Measurements from ENCODE around the gene C1GALT1.

Gene C1GALT1

GRCh38 chr7:7221599-7222038 lies 39.3 kb downstream of the C1GALT1 start:
- H2AFZ ChIP-seq (ENCODE audit: low read length), result no peak overlapping the region
- TF ChIP-seq CTCF (IDR thresholded peaks at IDR 0.05; ENCODE audit: low read length) (no peak), EZH2 (IDR thresholded peaks at IDR 0.05; ENCODE audit: borderline replicate concordance, low read length) (no peak)
- H3K4me3 ChIP-seq (ENCODE audit: low read depth, low read length, poor library complexity, severe bottlenecking), result no peak overlapping the region
- H3K79me2 ChIP-seq (ENCODE audit: insufficient read depth, low read length), result peaks cover 62% of the 10 kb centered on the region
- no peak overlapping the region for H3K4me2 ChIP-seq (ENCODE audit: low read length)
- H4K20me1 ChIP-seq (ENCODE audit: insufficient read depth, low read length), result no peaks in the 10 kb centered on the region
- no peak overlapping the region for H3K9ac ChIP-seq (ENCODE audit: low read length)
- no peaks in the 10 kb centered on the region for H3K9me2 ChIP-seq (ENCODE audit: low read depth, low read length)
- H3K27me3 ChIP-seq (ENCODE audit: insufficient read depth, low read length), result no peaks in the 10 kb centered on the region
- H3K9me3 ChIP-seq (ENCODE audit: low read length), result peaks cover 9% of the 10 kb centered on the region; the same call in 1 of the 2 replicates
- H3K4me1 ChIP-seq (ENCODE audit: insufficient read depth, low read length, severe bottlenecking), result no peaks in the 10 kb centered on the region
- H3K36me3 ChIP-seq (ENCODE audit: insufficient read depth, low read length), result peaks cover 81% of the 10 kb centered on the region
- H3K27ac ChIP-seq (ENCODE audit: low read depth, low read length, poor library complexity, severe bottlenecking), result no peak overlapping the region
- H3F3A ChIP-seq (ENCODE audit: insufficient read depth, low read length), result no peaks in the 10 kb centered on the region

GRCh38 chr7:7223250-7223649 lies 40.9 kb downstream of the C1GALT1 start:
- Histone ChIP-seq H3K27me3 (ENCODE audit: insufficient read depth, low read length) (no peaks in the 10 kb centered on the region), H2AFZ (ENCODE audit: low read length) (no peak overlapping the region), H3K4me1 (ENCODE audit: insufficient read depth, low read length, severe bottlenecking) (no peaks in the 10 kb centered on the region), H3K36me3 (ENCODE audit: insufficient read depth, low read length) (peaks cover 70% of the 10 kb centered on the region), H3F3A (ENCODE audit: insufficient read depth, low read length) (no peaks in the 10 kb centered on the region), H3K9me3 (ENCODE audit: low read length) (peaks cover 11% of the 10 kb centered on the region; the same call in 1 of the 2 replicates), H3K4me2 (ENCODE audit: low read length) (no peak overlapping the region), H3K9ac (ENCODE audit: low read length) (no peak overlapping the region), H3K4me3 (ENCODE audit: low read depth, low read length, poor library complexity, severe bottlenecking) (no peak overlapping the region), H4K20me1 (ENCODE audit: insufficient read depth, low read length) (no peaks in the 10 kb centered on the region), H3K9me2 (ENCODE audit: low read depth, low read length) (no peaks in the 10 kb centered on the region), H3K27ac (ENCODE audit: low read depth, low read length, poor library complexity, severe bottlenecking) (no peak overlapping the region), H3K79me2 (ENCODE audit: insufficient read depth, low read length) (peaks cover 72% of the 10 kb centered on the region)
- TF ChIP-seq CTCF (IDR thresholded peaks at IDR 0.05; ENCODE audit: low read length), result no peak
- TF ChIP-seq EZH2 (IDR thresholded peaks at IDR 0.05; ENCODE audit: borderline replicate concordance, low read length), result no peak

GRCh38 chr7:7226407-7226806 lies 44.1 kb downstream of the C1GALT1 start:
- peaks cover 66% of the 10 kb centered on the region for H3K36me3 ChIP-seq (ENCODE audit: insufficient read depth, low read length)

More at GRCh38 chr7:7226407-7226806, 44.1 kb downstream of the C1GALT1 start:
- H3K79me2 ChIP-seq (ENCODE audit: insufficient read depth, low read length), result peaks cover 75% of the 10 kb centered on the region
- H3F3A ChIP-seq (ENCODE audit: insufficient read depth, low read length), result no peaks in the 10 kb centered on the region
- H3K9ac ChIP-seq (ENCODE audit: low read length), result no peak overlapping the region
- H4K20me1 ChIP-seq (ENCODE audit: insufficient read depth, low read length), result no peaks in the 10 kb centered on the region
- no peaks in the 10 kb centered on the region for H3K9me2 ChIP-seq (ENCODE audit: low read depth, low read length)
- H3K9me3 ChIP-seq (ENCODE audit: low read length), result peaks cover 18% of the 10 kb centered on the region
- no peaks in the 10 kb centered on the region for H3K4me1 ChIP-seq (ENCODE audit: insufficient read depth, low read length, severe bottlenecking)
- no peak overlapping the region for H3K4me3 ChIP-seq (ENCODE audit: low read depth, low read length, poor library complexity, severe bottlenecking)
- no peaks in the 10 kb centered on the region for H3K27me3 ChIP-seq (ENCODE audit: insufficient read depth, low read length)
- TF ChIP-seq CTCF (IDR thresholded peaks at IDR 0.05; ENCODE audit: low read length) (no peak), EZH2 (IDR thresholded peaks at IDR 0.05; ENCODE audit: borderline replicate concordance, low read length) (no peak)
- no peak overlapping the region for H2AFZ ChIP-seq (ENCODE audit: low read length)
- H3K4me2 ChIP-seq (ENCODE audit: low read length), result no peak overlapping the region
- no peak overlapping the region for H3K27ac ChIP-seq (ENCODE audit: low read depth, low read length, poor library complexity, severe bottlenecking)

Data from OCI-LY1 (cell line).